Activated effector memory CD4-positive, alpha-beta T cell treated with Interleukin-2 at 50 U/mL for 16 hours (primary cell): Measurements from ENCODE around the gene ARMH1.

Experiments
- DNase-seq: peaks from one replicate; pipeline ENCODE4 v3.0.0-alpha.2; 2020

Gene ARMH1

DNA sequence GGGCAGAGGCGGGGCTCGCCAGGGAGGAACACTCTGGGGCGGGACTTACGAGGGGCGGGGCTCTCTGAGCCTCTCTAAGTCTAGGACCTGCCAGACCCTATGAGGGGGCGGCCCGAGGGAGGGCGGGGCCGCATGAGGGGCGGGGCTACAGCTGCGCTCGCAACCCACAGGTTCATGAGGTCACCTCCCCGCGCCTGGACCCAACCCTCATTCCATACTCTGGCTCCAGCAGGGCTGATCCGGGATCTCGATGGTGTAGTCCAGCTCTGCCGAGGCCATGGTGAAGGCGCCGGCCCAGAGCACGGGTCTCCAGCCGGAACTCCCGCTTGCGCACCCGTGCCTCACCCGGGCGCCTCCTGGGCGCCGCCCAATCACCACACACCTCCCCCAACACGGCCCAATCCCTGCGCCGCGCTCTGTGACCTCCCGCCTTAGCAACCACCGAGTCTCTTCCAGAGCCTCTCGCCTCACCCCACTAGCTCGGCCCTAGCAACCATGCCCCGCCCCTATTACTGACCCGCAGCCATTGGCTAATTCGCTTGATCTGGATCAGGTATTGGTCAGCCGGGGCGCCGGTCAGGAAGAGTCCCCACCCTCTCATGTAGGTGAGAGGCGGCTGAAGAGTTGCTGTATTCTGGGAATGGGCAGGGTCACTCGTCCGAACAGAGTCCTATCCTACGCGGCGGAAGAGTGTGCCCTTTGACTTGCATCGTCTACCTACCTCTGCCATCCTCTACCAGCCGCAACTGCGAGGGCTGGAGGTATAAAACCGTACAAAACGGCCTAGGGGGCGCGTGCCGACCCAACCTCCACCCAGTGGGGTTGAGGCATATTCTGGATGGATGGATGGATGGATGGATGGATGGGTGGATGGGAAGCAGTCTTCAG, at the start of gene ARMH1, which contains the start of gene TMEM53:
TSS of gene ARMH1 (plus strand) at position 602 of the 888 bp plus-strand sequence. CDS start 14,984 bp downstream, outside the sequence.
TSS of gene TMEM53 (minus strand) at position 369 of the 888 bp plus-strand sequence. CDS start at position 279, 90 bp downstream.
- peak; percentile 96 for DNase-seq

DNA sequence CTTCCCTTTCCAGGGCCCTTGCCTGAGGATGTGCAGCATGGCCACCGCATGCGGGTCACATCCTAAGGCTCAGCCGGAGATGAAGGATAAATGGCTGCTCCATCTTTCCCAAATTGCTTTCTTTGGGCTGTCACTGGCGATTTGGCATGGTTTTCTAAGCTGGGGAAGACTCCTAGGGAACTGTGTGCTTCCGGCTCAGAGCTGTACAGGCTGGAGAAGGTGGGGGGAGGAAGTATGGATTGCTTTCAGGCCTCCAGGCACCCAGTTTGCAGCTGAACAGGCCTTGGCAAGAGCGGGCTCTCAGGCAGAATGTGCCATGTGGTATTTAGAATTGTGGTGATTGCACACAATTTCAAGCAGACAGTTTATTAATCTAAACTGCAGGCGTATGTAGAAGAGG, 49.2 kb upstream of the ARMH1 start:
- DNase-seq: no peak

GRCh38 chr1:44628962-44629756, 45.4 kb upstream of the ARMH1 start:
- DNase-seq: no peak

- no peak for DNase-seq
These were observed 44.4 kb upstream of the ARMH1 start for GRCh38 chr1:44630116-44630515.

DNA sequence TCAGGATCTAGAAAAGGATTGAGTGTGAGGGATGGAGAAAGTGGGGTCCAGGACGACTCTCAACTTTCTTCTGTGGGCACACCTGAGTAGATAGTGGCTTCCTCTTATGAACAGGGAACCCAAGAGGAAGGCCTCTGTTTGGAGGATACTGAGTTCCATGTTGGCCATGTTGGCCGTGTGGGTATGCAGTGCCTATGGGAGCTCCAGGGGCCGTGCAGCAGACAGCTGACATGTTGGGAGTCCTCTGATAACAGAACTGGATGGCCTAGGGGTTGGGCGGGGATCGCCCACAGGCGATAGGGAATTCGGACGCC, 43.2 kb upstream of the ARMH1 start:
- DNase-seq: no peak

- peak; percentile 84 for DNase-seq
These were observed 42.6 kb upstream of the ARMH1 start for GRCh38 chr1:44631647-44632539.

DNA sequence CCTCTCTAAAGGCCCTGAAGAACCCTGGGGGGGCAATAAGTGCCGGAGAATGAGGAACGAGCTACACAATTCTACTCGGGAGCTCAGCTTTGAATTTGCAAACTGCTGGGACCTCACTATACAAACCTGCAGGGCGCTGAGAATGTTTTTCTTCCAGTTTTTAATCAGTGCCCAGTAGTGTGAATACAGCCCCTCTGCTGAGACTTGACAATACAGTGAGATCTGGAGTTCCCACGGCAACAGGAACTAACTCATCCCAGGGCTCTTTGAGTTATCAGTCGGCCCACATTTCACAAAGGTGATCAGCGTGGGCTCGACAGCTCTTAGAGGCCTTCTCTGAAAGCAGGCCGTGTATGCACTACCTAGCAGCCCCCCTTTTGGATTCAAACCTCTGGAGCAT, 41.9 kb upstream of the ARMH1 start:
- no peak for DNase-seq

GRCh38 chr1:44634606-44635189, 39.8 kb upstream of the ARMH1 start:
- DNase-seq: no peak

- no peak for DNase-seq
These were observed 39.1 kb upstream of the ARMH1 start for GRCh38 chr1:44635439-44635838.

DNA sequence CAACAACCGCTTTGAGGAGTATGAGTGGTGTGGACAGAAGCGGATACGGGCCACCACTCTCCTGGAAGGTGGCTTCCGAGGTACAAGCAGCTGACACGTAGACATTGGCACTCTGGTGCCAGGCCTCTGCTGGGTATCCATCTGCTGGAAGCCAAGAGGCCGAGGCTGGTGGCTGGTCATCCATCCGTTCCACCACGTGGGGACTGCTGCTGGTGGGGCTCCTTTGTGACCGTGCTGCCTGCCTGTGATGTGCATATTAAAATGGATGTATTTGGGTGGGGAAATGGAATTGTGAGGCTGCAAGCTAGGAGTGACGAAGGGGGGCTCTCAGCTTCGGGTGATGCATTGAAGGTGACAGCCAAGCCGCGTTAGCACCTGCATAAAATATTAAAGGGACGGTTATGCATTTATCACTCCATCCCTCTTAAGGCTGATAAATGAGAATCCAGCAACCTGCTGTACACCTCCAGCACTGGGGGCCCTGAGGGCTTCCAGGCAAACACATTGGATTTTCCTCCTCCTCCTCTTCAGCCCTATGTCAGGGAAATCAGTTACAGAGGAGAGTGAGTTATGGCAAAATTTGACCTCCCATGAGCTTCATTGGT, 38.3 kb upstream of the ARMH1 start:
- DNase-seq: no peak

GRCh38 chr1:44636688-44637598, 37.6 kb upstream of the ARMH1 start:
- DNase-seq: no peak

DNA sequence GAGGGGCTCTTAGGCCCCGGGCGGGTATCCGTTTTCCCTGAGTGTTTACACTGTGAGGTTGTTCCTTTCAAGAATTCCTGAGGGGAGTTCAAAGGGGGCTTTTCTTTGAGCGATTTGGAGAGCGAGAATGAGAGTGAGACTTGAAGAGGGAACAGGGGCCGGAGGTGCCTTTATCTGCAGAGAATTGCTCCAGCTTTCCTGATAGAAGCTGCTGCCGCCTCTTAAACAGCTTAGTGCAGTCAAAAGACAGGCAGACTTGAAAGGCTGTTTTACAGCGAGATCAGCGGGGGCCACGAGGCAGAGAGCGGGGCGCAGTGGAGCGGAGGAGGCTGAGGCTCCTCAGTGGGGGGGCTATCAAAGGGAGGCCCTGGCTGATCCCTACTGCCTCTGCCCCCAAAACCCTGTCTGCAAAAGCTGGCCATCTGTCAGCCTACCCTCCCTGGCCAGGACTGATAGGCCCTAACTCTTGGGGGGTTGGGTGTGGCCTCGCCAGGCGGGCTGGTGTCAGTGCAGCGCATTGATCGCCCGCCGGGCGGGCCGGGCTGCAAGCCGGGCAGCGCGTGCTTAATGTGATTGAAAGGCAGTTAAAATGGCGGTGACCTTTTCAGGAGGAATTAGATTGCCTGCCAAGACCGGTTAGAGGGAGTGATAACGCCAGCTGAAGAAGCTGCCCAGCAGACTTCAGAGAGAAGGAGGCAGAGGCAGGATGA, 36.7 kb upstream of the ARMH1 start:
- DNase-seq: no peak

DNA sequence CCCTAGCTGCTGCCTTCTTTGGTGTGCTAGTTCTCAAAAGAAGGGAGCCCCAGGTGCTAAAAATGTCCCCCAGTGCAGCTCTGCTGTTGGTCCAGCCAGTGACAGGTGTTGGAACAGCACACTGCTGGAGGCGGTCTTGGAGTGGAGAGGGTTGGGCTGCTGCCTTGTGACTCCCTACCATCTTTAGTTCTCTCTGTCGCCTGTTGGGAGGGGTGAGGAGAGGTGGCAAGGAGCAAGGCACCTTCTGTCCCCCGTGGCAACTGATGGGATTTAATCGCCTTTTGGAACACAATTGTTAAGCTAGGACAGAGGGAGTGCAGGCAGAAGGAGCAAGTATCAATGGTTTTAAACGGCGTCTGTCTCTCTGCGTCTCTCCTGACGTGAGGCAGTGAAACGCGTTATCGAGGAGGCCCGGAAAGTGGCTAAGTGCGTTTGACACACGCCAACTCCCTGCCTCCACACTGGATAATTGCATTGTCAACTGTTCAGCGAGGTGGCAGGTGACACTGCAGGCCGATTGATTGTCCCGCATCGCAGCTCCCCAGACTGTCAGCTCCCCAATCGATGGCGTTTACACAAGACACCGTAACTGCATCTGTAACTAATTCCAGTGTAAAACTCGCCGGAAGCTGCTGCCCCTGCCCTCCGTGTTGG, 34.2 kb upstream of the ARMH1 start:
- DNase-seq: no peak

GRCh38 chr1:44641126-44642102, 33.1 kb upstream of the ARMH1 start:
- no peak for DNase-seq

DNA sequence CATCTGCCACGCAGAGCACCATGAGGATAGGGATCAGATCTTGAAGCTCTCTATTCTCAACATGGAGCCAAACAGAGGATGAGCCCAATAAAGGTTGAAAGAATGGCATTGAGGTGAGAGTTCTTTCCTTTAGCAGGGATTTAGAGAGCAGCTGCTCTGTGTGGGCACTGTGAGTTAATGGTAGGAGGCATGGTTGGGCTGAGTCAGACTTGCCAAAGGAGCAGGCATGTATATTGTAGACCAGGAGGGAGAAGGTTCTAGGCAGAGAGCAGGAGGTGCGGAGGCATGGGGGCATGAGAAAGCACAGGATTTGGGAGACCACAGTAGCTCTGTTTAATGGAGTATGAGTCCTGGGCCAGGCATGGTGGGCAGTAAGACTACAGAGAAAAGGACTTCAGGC, 32.3 kb upstream of the ARMH1 start:
- DNase-seq: no peak

DNA sequence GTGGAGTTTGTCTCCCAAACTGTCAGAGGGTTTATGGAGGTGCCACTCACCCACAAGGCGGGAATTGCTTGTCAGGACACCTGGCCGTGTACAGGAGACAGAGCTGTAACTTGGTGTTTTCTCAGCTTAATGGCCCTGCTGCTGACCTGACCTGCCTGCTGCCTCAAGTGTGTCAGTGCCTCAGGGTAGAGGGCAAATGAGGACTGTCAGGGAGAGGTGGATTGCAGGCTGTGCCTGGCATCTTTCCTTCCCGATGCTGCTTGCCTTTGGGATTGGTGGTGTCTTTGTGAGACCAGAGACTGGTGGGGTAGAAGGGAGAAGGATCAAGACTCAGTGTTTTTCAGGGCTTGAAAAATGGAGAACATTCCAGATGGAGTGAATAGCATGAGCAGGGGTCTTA, 31.6 kb upstream of the ARMH1 start:
- DNase-seq: no peak

DNA sequence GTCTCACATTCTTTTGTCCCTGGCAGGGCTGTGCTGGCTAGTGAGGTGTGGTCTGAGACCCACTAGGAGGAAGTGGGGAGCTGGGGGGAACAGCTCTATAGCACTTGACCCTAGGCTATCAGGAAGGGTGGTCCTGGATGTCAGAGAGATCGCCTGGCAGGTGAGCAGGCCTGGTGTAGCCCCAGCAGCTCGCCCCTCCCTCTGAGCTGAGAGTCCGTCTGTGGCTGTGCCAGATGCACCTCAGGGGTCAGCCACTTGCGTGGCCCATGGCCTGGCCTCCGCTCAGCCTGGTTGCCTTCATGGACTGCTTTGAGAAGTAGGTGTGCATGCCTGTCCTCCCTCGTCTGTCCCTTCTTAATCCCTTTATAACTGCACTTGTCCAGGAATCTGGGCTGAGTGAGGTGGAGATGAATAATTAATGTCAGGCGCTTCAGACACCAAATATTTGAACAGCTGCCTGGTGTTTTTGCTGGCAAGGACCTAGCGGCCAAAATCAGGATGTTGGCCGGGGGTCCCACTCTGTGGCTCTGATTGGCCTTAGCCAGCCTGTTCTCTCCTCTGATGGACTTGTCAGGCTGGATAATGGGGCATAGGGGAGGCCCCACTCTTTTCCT, 30.7 kb upstream of the ARMH1 start:
- DNase-seq: no peak

GRCh38 chr1:44644806-44645205, 29.7 kb upstream of the ARMH1 start:
- no peak for DNase-seq
